ENCODE measurements around the gene KRT37. TPM values are rescaled to one million over a fixed set of nuclear protein-coding genes. Genes with fewer than 3 reads are reported as not detected.

KRT37 gene
- polyA plus RNA-seq, 1 donor: not detected

Other genes starting within 250 kb of the KRT37 start
- not detected for gene KRTAP4-2, start 246.4 kb downstream of the KRT37 start, polyA plus RNA-seq (ENCODE audit: insufficient read length)
- gene KRTAP4-1, start 239.7 kb downstream of the KRT37 start, polyA plus RNA-seq (ENCODE audit: insufficient read length): not detected
- not detected for gene KRTAP9-1, start 234.7 kb downstream of the KRT37 start, polyA plus RNA-seq (ENCODE audit: insufficient read length)
- gene KRTAP9-2, start 197.9 kb downstream of the KRT37 start, polyA plus RNA-seq (ENCODE audit: insufficient read length): not detected
- gene KRTAP9-3, start 192.1 kb downstream of the KRT37 start, polyA plus RNA-seq (ENCODE audit: insufficient read length): not detected
- gene KRTAP9-8, start 186.6 kb downstream of the KRT37 start, polyA plus RNA-seq (ENCODE audit: insufficient read length): not detected
- gene KRTAP9-4, start 174.9 kb downstream of the KRT37 start, polyA plus RNA-seq (ENCODE audit: insufficient read length): not detected
- gene KRTAP9-9, start 169.2 kb downstream of the KRT37 start, polyA plus RNA-seq (ENCODE audit: insufficient read length): not detected
- 0.42 TPM for gene KRTAP9-6, start 159.2 kb downstream of the KRT37 start, polyA plus RNA-seq (ENCODE audit: insufficient read length)
- gene KRTAP9-7, start 148.9 kb downstream of the KRT37 start, polyA plus RNA-seq (ENCODE audit: insufficient read length): not detected
- gene KRTAP29-1, start 121.7 kb downstream of the KRT37 start, polyA plus RNA-seq (ENCODE audit: insufficient read length): not detected
- gene KRTAP16-1, start 115.3 kb downstream of the KRT37 start, polyA plus RNA-seq (ENCODE audit: insufficient read length): not detected
- gene KRTAP17-1, start 108.9 kb downstream of the KRT37 start, polyA plus RNA-seq (ENCODE audit: insufficient read length): not detected
- gene KRT33A, start 73.8 kb downstream of the KRT37 start, polyA plus RNA-seq (ENCODE audit: insufficient read length): not detected
- gene KRT33B, start 54.8 kb downstream of the KRT37 start, polyA plus RNA-seq (ENCODE audit: insufficient read length): not detected
- not detected for gene KRT34, start 42.3 kb downstream of the KRT37 start, polyA plus RNA-seq (ENCODE audit: insufficient read length)
- gene KRT31, start 27.0 kb downstream of the KRT37 start, polyA plus RNA-seq (ENCODE audit: insufficient read length): not detected
- not detected for gene KRT38, start 16.4 kb upstream of the KRT37 start, polyA plus RNA-seq (ENCODE audit: insufficient read length)
- gene KRT32, start 42.8 kb upstream of the KRT37 start, polyA plus RNA-seq (ENCODE audit: insufficient read length): not detected
- not detected for gene KRT35, start 56.6 kb upstream of the KRT37 start, polyA plus RNA-seq (ENCODE audit: insufficient read length)
- gene KRT36, start 65.3 kb upstream of the KRT37 start, polyA plus RNA-seq (ENCODE audit: insufficient read length): not detected
- 0.25 TPM for gene KRT13, start 81.0 kb upstream of the KRT37 start, polyA plus RNA-seq (ENCODE audit: insufficient read length)
- 1.8 TPM for gene KRT15, start 94.3 kb upstream of the KRT37 start, polyA plus RNA-seq (ENCODE audit: insufficient read length)
- gene KRT19, start 103.7 kb upstream of the KRT37 start, polyA plus RNA-seq (ENCODE audit: insufficient read length): 142 TPM
- gene KRT9, start 147.5 kb upstream of the KRT37 start, polyA plus RNA-seq (ENCODE audit: insufficient read length): not detected
- not detected for gene KRT14, start 162.3 kb upstream of the KRT37 start, polyA plus RNA-seq (ENCODE audit: insufficient read length)
- gene KRT16, start 188.2 kb upstream of the KRT37 start, polyA plus RNA-seq (ENCODE audit: insufficient read length): not detected
- 1.1 TPM for gene KRT17, start 200.0 kb upstream of the KRT37 start, polyA plus RNA-seq (ENCODE audit: insufficient read length)

All from left kidney (tissue), 1 donor.